Left lobe of liver (tissue), 2 donors: ENCODE measurements around the gene GCLM. TPM values are rescaled to one million over a fixed set of nuclear protein-coding genes. Genes with fewer than 3 reads are reported as not detected.
A peak's percentile ranks its signal among the peaks of the same experiment; 100 is the strongest.
"Not testable (repeated sequence)": the region's sequence is repeated elsewhere in the genome, so short reads cannot be mapped to it uniquely, and the experiment has no call there.

ENCODE experiments used
- ATAC-seq: fragments of 200-7000 bp; cut with Tn5 transposase; one replicate; pipeline ENCODE4 v1.9.1; 2020; ENCODE audit warnings: mild to moderate bottlenecking, moderate library complexity
- DNase-seq: peaks from one replicate; pipeline ENCODE4 v3.0.0-alpha.2; 2020; ENCODE audit warnings: low spot score
- total RNA-seq: library from RNA; stranded (reverse); gene quantifications from one replicate; pipeline ENCODE4 v1.2.1, GENCODE V29; 2021
- donor health status: DM: no; HTN: no; CAD: no; lungs with moderate emphysema.
- donor health status: DM: no; HTN: yes; CAD: no.

GCLM gene, protein sequence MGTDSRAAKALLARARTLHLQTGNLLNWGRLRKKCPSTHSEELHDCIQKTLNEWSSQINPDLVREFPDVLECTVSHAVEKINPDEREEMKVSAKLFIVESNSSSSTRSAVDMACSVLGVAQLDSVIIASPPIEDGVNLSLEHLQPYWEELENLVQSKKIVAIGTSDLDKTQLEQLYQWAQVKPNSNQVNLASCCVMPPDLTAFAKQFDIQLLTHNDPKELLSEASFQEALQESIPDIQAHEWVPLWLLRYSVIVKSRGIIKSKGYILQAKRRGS
- 27.8 TPM for total RNA-seq

- peak; percentile 90 for ATAC-seq
- DNase-seq, result peak; percentile 97
Observed at GRCh38 chr1:93909146-93910050, at the start of gene GCLM. Gene GCLM (minus strand): TSS chr1:93909430. CDS start chr1:93909163, 267 bp downstream.

DNA sequence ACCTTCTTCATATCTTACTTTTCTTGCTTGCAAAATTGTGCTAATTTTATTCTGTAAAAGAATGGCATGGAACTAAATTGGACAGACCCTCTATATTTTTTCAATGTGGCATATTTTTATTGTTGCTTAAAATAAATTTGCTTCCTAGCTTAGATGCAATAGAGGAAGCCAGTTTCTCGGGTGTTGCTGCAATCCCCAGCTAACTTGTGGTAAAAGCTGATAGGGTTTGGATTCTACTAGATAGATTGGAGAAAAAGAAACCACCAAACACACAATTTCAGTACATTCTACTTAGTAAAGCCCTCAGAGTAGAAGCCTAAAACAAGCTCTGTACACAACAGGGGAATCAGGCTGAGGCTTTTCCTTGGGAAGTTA, 49.5 kb upstream of the GCLM start:
- no peak for DNase-seq
- ATAC-seq, result no peak

DNA sequence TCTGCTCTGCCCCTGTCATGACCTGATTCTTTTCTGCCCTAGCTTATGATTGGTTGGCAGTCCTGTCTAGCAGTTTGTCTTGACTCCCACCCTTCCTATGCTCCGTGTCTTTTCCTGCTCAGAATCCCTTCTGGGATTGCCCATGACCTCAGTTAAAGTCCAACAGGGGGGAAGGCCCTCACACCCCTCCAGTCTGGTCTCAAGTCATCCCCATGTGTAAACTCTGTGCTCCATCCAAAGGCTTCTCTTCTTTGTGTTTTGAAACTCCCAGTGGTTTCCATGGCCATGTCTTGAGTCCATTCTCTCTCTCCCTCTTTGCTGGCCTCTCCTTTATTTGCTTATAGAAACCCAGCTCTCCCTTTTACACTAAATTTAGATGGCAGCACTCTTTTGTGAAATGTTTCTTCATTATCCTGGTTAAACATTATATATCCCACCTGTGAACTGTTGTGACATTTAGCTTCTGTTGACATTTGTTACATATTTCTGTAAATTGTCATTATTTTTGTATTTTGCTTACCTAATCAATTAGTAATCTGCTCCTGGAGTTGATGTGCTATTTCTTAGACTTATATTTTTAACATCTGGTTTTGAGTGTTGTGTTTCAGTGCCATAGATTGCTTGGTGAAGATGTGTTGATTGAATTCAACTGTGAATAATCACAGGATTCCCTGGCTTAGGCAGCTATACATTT, 48.9 kb upstream of the GCLM start:
- ATAC-seq (no peak), DNase-seq (no peak)

GRCh38 chr1:93955765-93956164, 46.5 kb upstream of the GCLM start:
- no peak for ATAC-seq
- DNase-seq, result no peak

GRCh38 chr1:93947002-93947686, 37.9 kb upstream of the GCLM start:
- peak; percentile 89 for ATAC-seq
- DNase-seq, result peak; percentile 59

DNA sequence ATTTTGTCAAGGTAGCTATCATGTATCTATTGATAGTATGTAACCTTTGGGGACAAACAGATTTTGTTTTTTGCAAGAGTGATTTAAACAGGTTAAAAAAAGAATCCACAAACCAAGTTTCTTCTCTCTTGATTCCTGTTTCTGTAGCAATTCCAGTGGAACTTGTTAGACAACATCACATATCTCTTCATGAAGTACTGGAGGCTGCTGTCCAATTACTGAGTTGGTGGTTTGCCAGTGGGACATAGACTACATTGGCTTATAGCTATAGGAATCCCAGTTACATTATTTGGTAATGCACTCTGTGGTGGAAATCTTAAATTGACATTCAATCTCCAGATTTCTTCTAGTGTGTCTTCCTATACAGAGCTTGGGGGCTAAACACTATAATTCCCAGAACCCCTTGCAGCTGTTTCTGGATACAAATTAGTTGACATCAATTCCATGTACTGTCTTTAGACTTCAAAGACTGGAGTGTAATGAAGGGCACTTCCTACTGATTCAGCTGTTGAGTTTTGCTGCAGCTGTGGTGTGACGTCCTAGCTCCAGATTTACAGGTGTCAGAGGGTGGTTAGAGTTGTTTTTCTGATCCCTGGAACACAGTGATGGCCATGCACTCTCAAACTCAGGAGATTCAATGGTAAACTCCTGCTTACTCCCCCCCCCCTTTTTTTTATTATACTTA, 29.4 kb upstream of the GCLM start:
- DNase-seq (no peak), ATAC-seq (no peak)

DNA sequence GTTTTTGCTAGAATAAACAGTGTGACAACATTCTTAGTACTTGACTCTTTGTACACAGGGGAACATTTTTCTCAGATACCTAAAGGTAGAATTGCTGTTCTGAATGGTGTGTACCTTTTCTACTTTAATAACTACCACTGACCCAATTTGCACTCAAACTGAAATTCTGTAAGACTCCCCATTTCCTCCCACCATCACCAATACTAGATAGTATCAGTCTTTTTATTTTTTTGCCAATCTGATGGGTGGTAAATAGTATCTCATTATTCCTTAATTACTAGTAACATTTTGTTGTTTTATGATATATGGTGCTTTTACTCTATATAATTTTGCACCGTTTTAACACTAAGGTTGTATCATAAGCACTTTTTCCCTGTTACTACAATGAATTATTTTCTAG, 28.8 kb upstream of the GCLM start:
- DNase-seq, result no peak

DNA sequence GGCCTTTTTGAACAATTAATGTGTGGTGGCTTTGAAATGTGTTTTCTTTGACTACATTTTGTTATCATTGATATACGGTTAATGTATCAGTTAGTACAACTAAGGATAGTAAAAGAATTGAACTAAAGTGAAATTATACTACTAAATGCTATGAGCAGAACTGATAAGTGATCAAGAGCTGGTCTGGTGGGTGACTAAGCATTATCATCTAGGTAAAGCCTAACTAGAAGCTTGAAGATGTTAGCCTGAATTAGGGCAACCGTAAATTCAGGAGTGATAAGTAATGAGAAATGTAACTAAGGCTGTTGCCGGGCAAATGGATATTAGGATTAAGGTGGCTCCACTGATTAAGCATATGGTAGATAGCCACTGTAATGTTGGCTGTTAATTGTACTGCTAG, 16.0 kb upstream of the GCLM start:
- ATAC-seq, result no peak

More for the DNA sequence above, 28.8 kb upstream of the GCLM start:
- no peak for ATAC-seq

GRCh38 chr1:93919780-93920179, 10.6 kb upstream of the GCLM start:
- DNase-seq (no peak), ATAC-seq (no peak)

More for the DNA sequence above, 16.0 kb upstream of the GCLM start:
- DNase-seq, result no peak

- DNase-seq (no peak), ATAC-seq (no peak)
Observed at GRCh38 chr1:93917302-93917701, 8.1 kb upstream of the GCLM start.

DNA sequence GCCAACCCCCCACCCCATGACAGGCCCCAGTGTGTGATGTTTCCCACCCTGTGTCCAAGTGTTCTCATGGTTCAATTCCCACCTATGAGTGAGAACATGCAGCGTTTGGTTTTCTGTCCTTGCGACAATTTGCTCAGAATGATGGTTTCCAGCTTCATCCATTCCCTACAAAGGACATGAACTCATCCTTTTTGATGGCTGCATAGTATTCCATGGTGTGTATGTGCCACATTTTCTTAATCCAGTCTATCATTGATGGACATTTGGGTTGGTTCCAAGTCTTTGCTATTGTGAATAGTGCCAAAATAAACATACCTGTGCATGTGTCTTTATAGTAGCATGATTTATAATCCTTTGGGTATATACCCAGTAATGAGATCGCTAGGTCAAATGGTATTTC, 1.6 kb upstream of the GCLM start:
- not testable (repeated sequence) for DNase-seq, ATAC-seq

- ATAC-seq, result no peak
- no peak for DNase-seq
Observed at GRCh38 chr1:93910305-93910704, 1.1 kb upstream of the GCLM start.

GRCh38 chr1:93908394-93909145, 660 bp downstream of the GCLM start:
- DNase-seq, result peak; percentile 89
- peak; percentile 68 for ATAC-seq

DNA sequence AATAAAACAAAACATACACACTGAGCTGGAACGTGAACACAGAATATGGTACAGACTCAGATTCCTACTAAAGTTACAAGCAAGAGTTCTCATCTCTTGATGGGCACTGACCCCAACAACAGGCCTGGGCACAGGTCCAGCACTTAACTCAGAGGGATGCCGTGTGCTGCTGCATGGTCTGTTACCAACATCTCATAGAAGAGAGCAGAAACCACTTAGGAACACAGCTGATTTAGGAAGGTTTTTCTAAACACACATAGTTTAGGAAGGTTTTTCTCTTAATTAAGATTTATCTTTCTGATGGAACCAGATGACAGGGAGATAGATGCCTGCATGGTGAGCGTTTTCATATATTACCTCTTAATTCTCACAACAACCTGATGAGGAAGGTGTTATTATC, 1.5 kb downstream of the GCLM start:
- ATAC-seq, result no peak
- DNase-seq, result peak; percentile 63

DNA sequence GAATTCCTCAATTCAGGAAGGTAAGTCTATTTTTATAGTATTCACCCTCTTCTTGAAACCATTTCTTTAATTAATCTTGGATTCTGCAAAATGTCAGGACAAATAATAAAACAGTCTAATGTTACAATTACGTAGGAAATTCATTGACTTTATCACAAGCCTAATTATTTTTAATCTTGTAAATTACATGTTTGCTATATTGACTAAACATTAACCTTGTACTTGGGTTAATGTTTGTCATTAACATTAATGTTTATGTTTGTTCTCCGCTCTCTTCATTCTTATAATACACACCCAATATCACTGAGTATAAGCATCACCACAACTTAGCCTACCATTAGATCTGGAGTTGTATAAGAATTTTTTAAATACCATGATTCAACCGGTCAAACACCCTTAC, 2.8 kb downstream of the GCLM start:
- ATAC-seq, result no peak
- no peak for DNase-seq

DNA sequence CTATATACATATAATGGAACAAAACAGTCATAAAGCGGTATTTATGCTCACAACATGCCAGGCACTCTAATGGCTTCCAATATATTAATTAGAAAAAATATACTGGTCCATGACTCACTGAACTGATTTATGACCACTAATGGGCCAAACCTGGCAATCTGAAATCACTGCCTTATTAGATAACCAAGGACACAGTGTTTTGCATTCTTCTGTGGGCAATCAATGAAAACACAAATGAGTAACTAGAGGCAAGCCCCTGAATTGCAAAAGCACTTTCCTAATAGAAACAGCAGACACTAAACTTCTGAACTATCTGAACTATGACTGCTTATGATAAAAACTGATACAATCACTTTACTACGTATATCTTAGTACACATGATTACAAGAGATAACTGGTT, 3.5 kb downstream of the GCLM start:
- ATAC-seq, result peak; percentile 5
- DNase-seq, result no peak

DNA sequence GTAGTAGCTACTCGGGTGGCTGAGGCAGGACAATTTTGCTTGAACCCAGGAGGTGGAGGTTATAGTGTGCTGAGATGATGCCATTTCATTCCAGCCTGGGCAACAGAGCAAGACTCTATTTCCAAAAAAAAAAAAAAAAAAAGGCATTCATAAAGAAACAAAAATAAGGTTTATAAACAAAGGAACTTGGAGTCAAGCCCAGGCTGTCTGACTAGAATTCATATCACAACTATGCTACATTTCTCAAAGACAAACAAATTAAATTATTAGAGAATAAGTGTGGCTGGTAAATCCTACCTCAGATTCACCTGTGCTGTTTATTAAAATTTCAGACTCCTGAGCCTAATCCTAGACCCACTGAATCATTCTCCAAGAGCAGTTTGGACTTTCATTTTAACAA, 4.2 kb downstream of the GCLM start:
- no peak for DNase-seq
- ATAC-seq, result no peak

DNA sequence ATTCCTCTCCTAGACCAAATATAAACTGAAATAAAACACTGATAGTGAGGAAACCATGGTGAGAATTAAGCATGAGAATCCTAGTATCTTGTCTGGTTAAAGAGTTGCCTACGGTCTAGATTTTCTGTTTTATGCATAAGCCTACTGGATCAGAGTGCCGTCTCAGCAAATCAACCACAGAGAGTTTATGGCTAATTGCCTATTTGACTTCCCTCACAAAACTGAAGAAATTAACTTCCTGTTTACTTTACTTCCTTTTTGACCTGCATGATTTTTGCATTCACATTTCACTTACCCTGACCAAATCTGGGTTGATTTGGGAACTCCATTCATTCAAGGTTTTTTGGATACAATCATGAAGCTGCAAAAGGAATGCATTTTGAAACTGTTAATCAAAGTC, 5.0 kb downstream of the GCLM start:
- no peak for DNase-seq
- ATAC-seq, result peak; percentile 7

DNA sequence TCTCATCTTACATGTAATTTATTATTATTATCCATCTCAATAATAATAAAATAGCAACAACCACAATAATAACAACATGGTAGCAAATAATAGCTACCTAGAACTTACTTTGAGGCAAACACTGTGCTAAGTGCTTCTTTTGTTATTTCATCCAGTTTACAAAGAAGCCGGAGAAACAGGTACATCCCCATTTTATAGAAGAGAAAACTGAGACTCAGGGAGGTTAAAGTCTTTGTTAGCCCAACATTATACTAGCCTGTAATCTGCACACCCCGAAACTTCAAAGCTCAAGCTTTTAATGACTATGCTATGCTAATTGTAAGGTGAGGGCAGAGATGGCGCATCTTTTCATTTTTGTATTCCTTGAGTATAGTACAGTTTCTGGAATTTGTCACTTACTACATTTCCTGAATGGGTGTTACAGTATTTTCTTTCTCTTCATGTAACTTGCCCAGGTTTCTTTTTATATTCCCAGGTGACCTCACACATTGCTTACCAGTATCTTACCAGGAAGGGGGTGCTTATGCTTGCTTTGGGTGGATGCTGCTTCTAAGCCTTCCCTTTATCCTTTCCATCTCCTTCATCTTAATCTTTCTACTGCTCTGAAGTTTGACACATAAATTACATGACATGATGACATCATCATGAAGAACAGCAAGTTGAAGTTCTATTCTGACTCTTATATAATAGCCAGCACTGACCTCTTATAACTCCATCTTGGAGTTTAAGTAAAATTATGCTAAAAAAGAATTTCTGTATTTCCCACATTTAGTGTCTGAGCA, 8.3 kb downstream of the GCLM start:
- DNase-seq (no peak), ATAC-seq (no peak)
